ENCODE measurements around the gene MMP25. TPM values are rescaled to one million over a fixed set of nuclear protein-coding genes. Genes with fewer than 3 reads are reported as not detected.

MMP25 gene
- total RNA-seq, 4 donors from 2014 or later = under 0.01 to 4.5 (median 0.12) TPM

GRCh38 chr16:3062553-3062952 lies 16.2 kb downstream of the MMP25 start:
- TF ChIP-seq EP300 (IDR thresholded peaks at IDR 0.05) (no peak), CTCF (IDR thresholded peaks at IDR 0.05) (no peak), POLR2AphosphoS5 (IDR thresholded peaks at IDR 0.05) (no peak), POLR2A (IDR thresholded peaks at IDR 0.05; ENCODE audit: low read depth) (no peak)
- DNase-seq (ENCODE audit: extremely low spot score) = no peak
- Histone ChIP-seq H3K36me3 (peaks cover 0 to 2% (median 0%) of the 10 kb centered on the region in 4 donors), H3K27me3 (peaks cover 0 to 12% (median 0%) of the 10 kb centered on the region in 4 donors), H3K9me3 (no peaks in the 10 kb centered on the region), H3K4me3 (no peak overlapping the region), H3K4me1 (peaks cover 29 to 51% (median 49%) of the 10 kb centered on the region in 4 donors), H3K27ac (replicated peaks in 1 of 4) (no peak overlapping the region)
- intact Hi-C loops (cut with DNase I) = no loop called here
- 84% methylated on average over 6 of the region's 6 CpGs for WGBS

- intact Hi-C loops (cut with DNase I) = no loop called here
- Histone ChIP-seq H3K27ac (replicated peaks in 1 of 4) (no peak overlapping the region), H3K4me1 (peaks cover 22 to 39% (median 38%) of the 10 kb centered on the region in 4 donors), H3K4me3 (no peak overlapping the region), H3K36me3 (peaks cover 0 to 13% (median 0%) of the 10 kb centered on the region in 4 donors), H3K9me3 (no peaks in the 10 kb centered on the region), H3K27me3 (peaks cover 0 to 4% (median 0%) of the 10 kb centered on the region in 4 donors)
- TF ChIP-seq EP300 (IDR thresholded peaks at IDR 0.05) (no peak), POLR2A (IDR thresholded peaks at IDR 0.05; ENCODE audit: low read depth) (no peak), CTCF (IDR thresholded peaks at IDR 0.05) (no peak), POLR2AphosphoS5 (IDR thresholded peaks at IDR 0.05) (no peak)
- 91% methylated on average over 8 of the region's 8 CpGs for WGBS
- no peak for DNase-seq (ENCODE audit: extremely low spot score)
Observed at GRCh38 chr16:3063625-3064386, 17.4 kb downstream of the MMP25 start.

- Histone ChIP-seq H3K9me3 (no peaks in the 10 kb centered on the region), H3K27me3 (no peaks in the 10 kb centered on the region), H3K4me3 (peak within 1 kb of the TSS; percentile 43 to 54 (median 44)), H3K36me3 (peaks cover 0 to 21% (median 2%) of the 10 kb centered on the region in 4 donors), H3K27ac (replicated peaks in 1 of 4) (peak within 1 kb of the TSS; percentile 56 to 68 (median 64)), H3K4me1 (peaks cover 14 to 27% (median 25%) of the 10 kb centered on the region in 4 donors)
- DNase-seq (ENCODE audit: extremely low spot score) = no peak
- intact Hi-C loops (cut with DNase I) = no loop called here
- TF ChIP-seq CTCF (IDR thresholded peaks at IDR 0.05) = no peak
- TF ChIP-seq POLR2AphosphoS5 (IDR thresholded peaks at IDR 0.05) = peak; percentile 42 to 57
- WGBS = 37% methylated on average over 12 of the region's 13 CpGs
Observed at GRCh38 chr16:3065069-3065741, 18.8 kb downstream of the MMP25 start, which contains the start of gene IL32. TSS of gene IL32 (plus strand) at chr16:3065640. CDS start at chr16:3065812, 172 bp downstream.

GRCh38 chr16:3065742-3066439 lies 19.5 kb downstream of the MMP25 start:
- intact Hi-C loops (cut with DNase I) = no loop called here

More at GRCh38 chr16:3065742-3066439, 19.5 kb downstream of the MMP25 start:
- Histone ChIP-seq H3K27me3 (no peaks in the 10 kb centered on the region), H3K4me1 (peaks cover 8 to 27% (median 24%) of the 10 kb centered on the region in 4 donors), H3K36me3 (peaks cover 0 to 21% (median 2%) of the 10 kb centered on the region in 4 donors), H3K4me3 (peak overlapping the region; percentile 43 to 54 (median 44)), H3K27ac (replicated peaks in 1 of 4) (peak overlapping the region; percentile 56 to 68 (median 64)), H3K9me3 (no peaks in the 10 kb centered on the region)
- DNase-seq (ENCODE audit: extremely low spot score) = no peak
- WGBS = 78% methylated on average over 18 of the region's 26 CpGs
- no peak for TF ChIP-seq POLR2AphosphoS5 (IDR thresholded peaks at IDR 0.05)
- TF ChIP-seq POLR2A (IDR thresholded peaks at IDR 0.05; ENCODE audit: low read depth) = no peak
- TF ChIP-seq EP300 (IDR thresholded peaks at IDR 0.05) = no peak
- TF ChIP-seq CTCF (IDR thresholded peaks at IDR 0.05) = no peak
